Activated CD8-positive, alpha-beta T cell treated with anti-CD3 and anti-CD28 coated beads for 36 hours (primary cell): Measurements from ENCODE around the gene SHPK. TPM values are rescaled to one million over a fixed set of nuclear protein-coding genes. Genes with fewer than 3 reads are reported as not detected.

Experiments used
- ATAC-seq: fragments of 200-7000 bp; cut with Tn5 transposase; one replicate; pipeline ENCODE4 v1.10.0; 2021; ENCODE audit warnings: mild to moderate bottlenecking, moderate library complexity
- CTCF ChIA-PET: fragments of 350-600 bp; sonication (Branson Sonifier 250); formaldehyde crosslinking; loops from one replicate; lab custom pipeline; 2021; ENCODE audit warnings: antibody characterized with exemption; lab: Charles Lee
- POLR2A ChIA-PET: fragments of 350-600 bp; sonication (Branson Sonifier 250); formaldehyde crosslinking; loops from one replicate; lab custom pipeline; 2021; ENCODE audit warnings: antibody characterized with exemption; lab: Charles Lee
- DNase-seq: peaks from one replicate; pipeline ENCODE4 v3.0.0-alpha.2; 2020
- H3K27ac Mint-ChIP-seq: one replicate; pipeline ENCODE4 v1.8.0; 2021; ENCODE audit warnings: mild to moderate bottlenecking, mixed read lengths
- H3K27me3 Mint-ChIP-seq: one replicate; pipeline ENCODE4 v1.8.0; 2021; ENCODE audit warnings: mixed read lengths
- H3K36me3 Mint-ChIP-seq: one replicate; pipeline ENCODE4 v1.8.0; 2021; ENCODE audit warnings: low read depth, mixed read lengths
- H3K4me1 Mint-ChIP-seq: one replicate; pipeline ENCODE4 v1.8.0; 2021; ENCODE audit warnings: low read depth, mixed read lengths
- H3K4me3 Mint-ChIP-seq: one replicate; pipeline ENCODE4 v1.8.0; 2021; ENCODE audit warnings: mild to moderate bottlenecking, moderate library complexity, mixed read lengths
- H3K9me3 Mint-ChIP-seq: one replicate; pipeline ENCODE4 v1.8.0; 2021; ENCODE audit warnings: mixed read lengths
- CTCF ChIP-seq: fragments of 200-600 bp; IDR thresholded peaks from one replicate; pipeline ENCODE4 v1.8.0; 2022; ENCODE audit warnings: antibody characterized with exemption, mild to moderate bottlenecking
- intact Hi-C: fragments of 100-400 bp; cut with micrococcal nuclease; formaldehyde crosslinking; loops from one replicate; pipeline ENCODE4 v1.10.0; 2022
- total RNA-seq, 2 experiments: library from RNA; stranded (reverse); gene quantifications; one replicate each; pipeline ENCODE4 v1.2.3, GENCODE V29; 2021

SHPK gene
- total RNA-seq = 10 to 100 TPM; 10.0 TPM

GRCh38 chr17:3636154-3636907 is at the start of gene SHPK, which contains the start of gene CTNS:
Gene SHPK, minus strand, starts transcription at chr17:3636250. Its CDS starts 31 bp downstream, at chr17:3636219.
Gene CTNS, plus strand, starts transcription at chr17:3636760. Its CDS starts 3,447 bp downstream, at chr17:3640207.
- Mint-ChIP-seq H3K9me3 (no peaks in the 10 kb centered on the region), H3K27ac (peak within 1 kb of the TSS; percentile 96)
- POLR2A ChIA-PET = interaction anchor here (1.5 kb wide), 1 partner anchor 30 kb away, joined by 5 read pairs; no protein-coding TSS in a partner anchor

DNA sequence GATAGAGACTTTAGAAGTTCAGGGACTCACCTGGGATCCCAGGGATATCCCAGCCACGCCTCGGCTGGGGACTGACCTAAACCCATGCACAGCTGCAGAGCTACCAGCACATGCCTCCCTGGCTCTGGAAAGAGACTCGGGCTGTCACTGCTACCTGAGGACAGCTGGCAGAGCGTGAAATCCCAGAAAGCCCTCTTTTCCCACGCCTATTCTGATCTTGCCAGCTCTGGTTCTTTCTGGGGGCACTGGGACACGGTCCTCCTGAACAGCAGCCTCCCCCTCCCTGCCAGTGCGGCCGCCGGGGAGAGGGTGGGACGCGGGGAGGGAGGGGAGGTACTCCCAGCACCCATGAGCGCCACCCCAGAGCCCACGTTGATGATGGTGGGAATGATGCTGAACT is 49.1 kb upstream of the SHPK start:
- Mint-ChIP-seq H3K36me3 (peaks cover 5% of the 10 kb centered on the region), H3K9me3 (no peaks in the 10 kb centered on the region), H3K27ac (no peak overlapping the region), H3K27me3 (no peaks in the 10 kb centered on the region), H3K4me1 (peaks cover 7% of the 10 kb centered on the region), H3K4me3 (no peak overlapping the region)
- ATAC-seq = no peak
- ChIA-PET POLR2A (no interaction called here), CTCF (interaction anchor here (1.1 kb wide), 1 partner anchor 52 kb away, joined by 3 read pairs; no protein-coding TSS in a partner anchor)
- no peak for DNase-seq
- intact Hi-C loops = loop anchor here (10.0 kb wide), 1 partner anchor 60 kb away; no protein-coding TSS in a partner anchor
- TF ChIP-seq CTCF = no peak

More at GRCh38 chr17:3636154-3636907, at the start of gene SHPK, which contains the start of gene CTNS:
- no peak for TF ChIP-seq CTCF
- H3K27me3 Mint-ChIP-seq = no peaks in the 10 kb centered on the region
- CTCF ChIA-PET = interaction anchor here (0.7 to 2.7 kb wide), 12 partner anchors 11 to 588 kb away, joined by 3 to 14 read pairs (median 4); no protein-coding TSS in a partner anchor
- DNase-seq (peak; percentile 96), ATAC-seq (peak; percentile 98)
- peaks cover 6% of the 10 kb centered on the region for H3K36me3 Mint-ChIP-seq
- peak within 1 kb of the TSS; percentile 89 for H3K4me3 Mint-ChIP-seq
- H3K4me1 Mint-ChIP-seq = peaks cover 31% of the 10 kb centered on the region
- intact Hi-C loops = no loop called here

- POLR2A ChIA-PET = interaction anchor here (0.7 to 1.9 kb wide), 3 partner anchors 13 to 48 kb away, joined by 3 to 6 read pairs (median 3); no protein-coding TSS in a partner anchor
- Mint-ChIP-seq H3K9me3 (no peaks in the 10 kb centered on the region), H3K4me1 (peaks cover 7% of the 10 kb centered on the region), H3K27ac (no peak overlapping the region), H3K27me3 (no peaks in the 10 kb centered on the region), H3K36me3 (no peaks in the 10 kb centered on the region), H3K4me3 (no peak overlapping the region)
- intact Hi-C loops = loop anchor here (5.0 to 10.0 kb wide), 2 partner anchors 39 to 58 kb away; partner anchors contain the start of gene HASPIN
- CTCF ChIA-PET = interaction anchor here (0.6 to 3.0 kb wide), 32 partner anchors 8 to 228 kb away, joined by 3 to 38 read pairs (median 5); partner anchors contain the start of genes CTNS, HASPIN and SHPK
- peak; percentile 65 for DNase-seq
- ATAC-seq = peak; percentile 98
- TF ChIP-seq CTCF = peak; percentile 96
Observed at GRCh38 chr17:3683054-3683511, 47.0 kb upstream of the SHPK start.

DNA sequence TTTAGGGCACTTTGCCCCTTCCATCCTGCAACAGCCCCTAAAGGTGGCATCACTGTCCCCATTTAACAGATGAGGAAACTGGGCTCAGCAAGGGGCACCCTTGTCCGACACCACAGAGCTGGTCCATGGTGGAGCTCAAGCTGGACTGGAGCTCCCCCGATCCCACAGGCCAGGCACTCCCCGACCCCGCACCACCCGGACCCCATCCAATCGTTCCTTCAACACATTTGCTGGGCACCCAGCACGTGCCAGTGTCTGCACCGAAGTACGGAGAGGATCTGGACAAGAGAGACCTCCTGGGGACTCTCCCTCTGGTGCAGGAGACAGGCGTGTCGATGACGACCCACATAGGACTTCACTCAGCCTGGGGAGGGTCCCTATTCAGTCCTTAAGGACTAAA is 46.0 kb upstream of the SHPK start:
- Mint-ChIP-seq H3K9me3 (no peaks in the 10 kb centered on the region), H3K36me3 (no peaks in the 10 kb centered on the region), H3K4me3 (no peak overlapping the region), H3K27ac (no peak overlapping the region), H3K4me1 (peaks cover 7% of the 10 kb centered on the region), H3K27me3 (no peaks in the 10 kb centered on the region)
- intact Hi-C loops = loop anchor here (5.0 to 10.0 kb wide), 2 partner anchors 40 to 57 kb away; partner anchors contain the start of gene HASPIN
- DNase-seq (no peak), ATAC-seq (no peak)
- POLR2A ChIA-PET = interaction anchor here (0.7 to 1.9 kb wide), 4 partner anchors 12 to 49 kb away, joined by 3 to 6 read pairs (median 4); no protein-coding TSS in a partner anchor
- no peak for TF ChIP-seq CTCF
- CTCF ChIA-PET = interaction anchor here (0.7 to 3.0 kb wide), 20 partner anchors 9 to 153 kb away, joined by 3 to 38 read pairs (median 6); partner anchors contain the start of genes CTNS, HASPIN and SHPK
